ENCODE measurements around the gene AAK1. TPM values are rescaled to one million over a fixed set of nuclear protein-coding genes. Genes with fewer than 3 reads are reported as not detected.

Gene AAK1
- total RNA-seq, 1 experiment from 2014 or later: 30.6 TPM

GRCh38 chr2:69685321-69686048, 41.9 kb upstream of the AAK1 start:
- Histone ChIP-seq H4K5ac (ENCODE audit: insufficient read length, low read depth, low read length) (no peak overlapping the region), H2BK12ac (ENCODE audit: insufficient read length, low read depth, low read length) (no peak overlapping the region), H3K56ac (ENCODE audit: insufficient read length, low read depth, low read length) (no peak overlapping the region), H2BK5ac (ENCODE audit: insufficient read length, low read length) (no peak overlapping the region), H3K27ac (ENCODE audit: insufficient read length, low read depth, low read length) (no peak overlapping the region), H2BK15ac (ENCODE audit: low read depth, low read length) (no peak overlapping the region), H3K4ac (ENCODE audit: low read depth, low read length) (no peak overlapping the region), H4K8ac (replicated peaks; ENCODE audit: insufficient read length, low read depth, low read length) (no peak overlapping the region), H3K79me2 (ENCODE audit: insufficient read depth, low read length) (no peaks in the 10 kb centered on the region), H3K9me3 (ENCODE audit: control insufficient read depth, low read depth, low read length) (no peaks in the 10 kb centered on the region), H3K79me1 (ENCODE audit: insufficient read depth, low read depth, low read length, poor library complexity, severe bottlenecking) (no peaks in the 10 kb centered on the region), H2BK120ac (ENCODE audit: low read depth, low read length, poor library complexity, severe bottlenecking) (no peak overlapping the region), H3K14ac (ENCODE audit: insufficient read depth, low read length) (no peak overlapping the region), H2AFZ (ENCODE audit: low read length) (no peak overlapping the region), H3K4me1 (ENCODE audit: insufficient read depth, low read length) (no peaks in the 10 kb centered on the region), H3K23me2 (ENCODE audit: insufficient read length, low read depth, low read length, poor library complexity, severe bottlenecking) (no peaks in the 10 kb centered on the region), H3T11ph (ENCODE audit: low read length) (no peak overlapping the region), H4K20me1 (ENCODE audit: control insufficient read depth, insufficient read depth, insufficient read length) (no peaks in the 10 kb centered on the region), H3K9ac (ENCODE audit: extremely low read depth, insufficient read length, low read length) (no peak overlapping the region), H4K91ac (ENCODE audit: insufficient read length, low read depth, low read length) (no peak overlapping the region), H2BK20ac (ENCODE audit: low read depth, low read length, poor library complexity, severe bottlenecking) (no peak overlapping the region), H3K18ac (ENCODE audit: insufficient read length, low read depth, low read length) (no peak overlapping the region), H3K23ac (ENCODE audit: insufficient read length, low read depth, low read length) (no peak overlapping the region), H3K4me2 (ENCODE audit: insufficient read depth, insufficient read length, low read length) (no peak overlapping the region), H2AK5ac (ENCODE audit: insufficient read length, low read length) (no peak overlapping the region), H3K27me3 (ENCODE audit: insufficient read depth, low read length) (no peaks in the 10 kb centered on the region)
- no peak for DNase-seq
- no peaks in the 10 kb centered on the region for H3K36me3 Mint-ChIP-seq (ENCODE audit: insufficient read depth in 1 of 3, low read depth in 3 of 3)
- no CpG with 5 or more reads among the region's 5 CpGs for WGBS (ENCODE audit: extremely low coverage, insufficient read length, low lambda C conversion rate)
- H3K9me3 Mint-ChIP-seq: no peaks in the 10 kb centered on the region
- peaks cover 4 to 6% of the 10 kb centered on the region in 2 experiments; a peak in 3 of 4 replicates for H3K4me1 Mint-ChIP-seq
- H3K4me3 Mint-ChIP-seq: no peak overlapping the region
- no peak overlapping the region for H3K27ac Mint-ChIP-seq
- no peak for TF ChIP-seq CTCF (conservative IDR thresholded peaks at IDR 0.05)
- H3K27me3 Mint-ChIP-seq (ENCODE audit: low read depth): peaks cover 2% of the 10 kb centered on the region; the same call in 1 of the 2 replicates
